Measurements from ENCODE around the gene CTRB2. TPM values are rescaled to one million over a fixed set of nuclear protein-coding genes. Genes with fewer than 3 reads are reported as not detected.

CTRB2 gene
- polyA plus RNA-seq, 3 donors, result not detected

DNA sequence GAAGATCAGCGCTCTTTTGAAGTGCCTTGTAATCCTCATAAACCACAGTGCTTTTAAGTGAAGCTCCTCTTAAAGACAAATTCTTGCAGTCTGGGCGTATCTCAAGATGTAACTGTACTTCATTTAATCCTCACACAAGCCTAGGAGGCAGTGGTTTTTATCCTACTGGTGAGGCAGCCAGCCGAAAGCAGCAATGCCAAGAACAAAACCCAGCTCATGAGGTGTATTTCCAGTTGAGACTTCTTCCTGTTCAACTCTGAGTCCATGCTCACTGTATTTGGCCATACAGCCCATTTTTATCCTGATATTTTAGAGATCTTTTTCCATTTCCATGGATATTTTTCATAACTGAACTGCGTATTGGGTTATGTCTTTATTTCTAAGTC is 13.7 kb downstream of the CTRB2 start:
- intact Hi-C loops (cut with micrococcal nuclease), result loop anchor here in 1 of 2 donors (10.0 kb wide), 1 partner anchor 572 kb away; no protein-coding TSS in a partner anchor
- no peak overlapping the region for H3K27ac Mint-ChIP-seq
- 100% methylated on average over 1 of the region's 4 CpGs for WGBS (ENCODE audit: insufficient coverage)

DNA sequence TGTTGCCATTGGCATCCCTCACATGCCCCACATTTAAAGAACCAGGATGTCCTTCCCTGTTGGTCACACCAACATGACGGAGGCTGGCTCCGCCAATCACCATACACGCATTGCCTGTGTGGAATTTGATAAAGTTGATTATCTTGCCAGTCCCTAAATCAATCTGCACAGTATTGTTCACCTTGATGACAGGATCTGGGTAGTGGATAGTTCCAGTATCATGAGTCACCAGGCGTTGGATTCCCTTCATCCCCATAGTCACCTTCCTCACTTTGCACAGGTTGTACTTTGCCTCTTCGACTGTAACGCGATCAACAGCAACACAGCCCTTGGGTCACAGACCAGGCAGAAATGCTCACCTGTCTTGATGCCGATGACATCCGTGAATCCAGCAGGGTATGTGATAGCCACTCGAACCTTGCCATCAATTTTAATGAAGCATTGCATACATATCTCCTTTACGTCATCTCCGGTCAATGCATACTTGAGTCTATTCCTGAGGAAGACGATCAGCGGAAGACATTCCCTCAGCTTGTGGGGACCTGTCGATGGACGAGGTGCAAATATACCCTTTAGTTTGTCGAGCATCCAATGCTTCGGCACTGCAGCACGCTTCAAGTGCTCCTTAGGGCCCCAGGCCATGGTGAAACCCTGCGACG is 14.2 kb downstream of the CTRB2 start:
- Mint-ChIP-seq H3K27ac (no peak overlapping the region), H3K4me1 (no peaks in the 10 kb centered on the region), H3K4me3 (no peak overlapping the region), H3K36me3 (no peaks in the 10 kb centered on the region), H3K9me3 (peaks cover 0 to 6% (median 0%) of the 10 kb centered on the region in 7 donors), H3K27me3 (ENCODE audit: low read depth in 3 of 3) (peaks cover 43 to 61% (median 57%) of the 10 kb centered on the region in 3 donors)
- H3K27ac ChIP-seq (ENCODE audit: low read depth in 1 of 2, low read length in 2 of 2), result no peak overlapping the region
- WGBS (ENCODE audit: insufficient coverage), result 97% methylated on average over 16 of the region's 21 CpGs
- H3K9me3 ChIP-seq (replicated peaks in 1 of 2; ENCODE audit: control insufficient read depth in 1 of 2, insufficient read depth in 1 of 2, low read length in 2 of 2), result no peaks in the 10 kb centered on the region
- no peaks in the 10 kb centered on the region for H3K36me3 ChIP-seq (replicated peaks in 1 of 2; ENCODE audit: control insufficient read depth in 1 of 2, insufficient read depth in 2 of 2, low read length in 2 of 2)
- no peak overlapping the region for H3K4me2 ChIP-seq (replicated peaks; ENCODE audit: extremely low read depth, low read length, poor library complexity, severe bottlenecking)
- H4K20me1 ChIP-seq (ENCODE audit: insufficient read depth, low read length), result no peaks in the 10 kb centered on the region
- no peak for DNase-seq
- H3K4me3 ChIP-seq (replicated peaks in 1 of 3; ENCODE audit: low read depth in 2 of 3, low read length in 3 of 3), result no peak overlapping the region
- no peaks in the 10 kb centered on the region for H3K79me2 ChIP-seq (ENCODE audit: insufficient read depth, low read length)
- TF ChIP-seq, protein P1, sequence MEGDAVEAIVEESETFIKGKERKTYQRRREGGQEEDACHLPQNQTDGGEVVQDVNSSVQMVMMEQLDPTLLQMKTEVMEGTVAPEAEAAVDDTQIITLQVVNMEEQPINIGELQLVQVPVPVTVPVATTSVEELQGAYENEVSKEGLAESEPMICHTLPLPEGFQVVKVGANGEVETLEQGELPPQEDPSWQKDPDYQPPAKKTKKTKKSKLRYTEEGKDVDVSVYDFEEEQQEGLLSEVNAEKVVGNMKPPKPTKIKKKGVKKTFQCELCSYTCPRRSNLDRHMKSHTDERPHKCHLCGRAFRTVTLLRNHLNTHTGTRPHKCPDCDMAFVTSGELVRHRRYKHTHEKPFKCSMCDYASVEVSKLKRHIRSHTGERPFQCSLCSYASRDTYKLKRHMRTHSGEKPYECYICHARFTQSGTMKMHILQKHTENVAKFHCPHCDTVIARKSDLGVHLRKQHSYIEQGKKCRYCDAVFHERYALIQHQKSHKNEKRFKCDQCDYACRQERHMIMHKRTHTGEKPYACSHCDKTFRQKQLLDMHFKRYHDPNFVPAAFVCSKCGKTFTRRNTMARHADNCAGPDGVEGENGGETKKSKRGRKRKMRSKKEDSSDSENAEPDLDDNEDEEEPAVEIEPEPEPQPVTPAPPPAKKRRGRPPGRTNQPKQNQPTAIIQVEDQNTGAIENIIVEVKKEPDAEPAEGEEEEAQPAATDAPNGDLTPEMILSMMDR (IDR thresholded peaks at IDR 0.05), result no peak
- H3K9ac ChIP-seq (ENCODE audit: insufficient read depth, low read length, poor library complexity, severe bottlenecking), result no peak overlapping the region
- no peak overlapping the region for H2AFZ ChIP-seq (ENCODE audit: insufficient read depth, low read depth, low read length, poor library complexity, severe bottlenecking)
- H3K27me3 ChIP-seq (ENCODE audit: control insufficient read depth in 2 of 2, insufficient read depth in 2 of 2, low read length in 2 of 2), result peaks cover 9 to 20% of the 10 kb centered on the region in 2 donors
- H3K4me1 ChIP-seq (ENCODE audit: control insufficient read depth in 1 of 2, insufficient read depth in 2 of 2, low read length in 2 of 2), result no peaks in the 10 kb centered on the region
- intact Hi-C loops (cut with micrococcal nuclease), result loop anchor here in 1 of 2 donors (10.0 kb wide), 1 partner anchor 572 kb away; no protein-coding TSS in a partner anchor

More for the DNA sequence above, 13.7 kb downstream of the CTRB2 start:
- H3K9me3 ChIP-seq (replicated peaks in 1 of 2; ENCODE audit: control insufficient read depth in 1 of 2, insufficient read depth in 1 of 2, low read length in 2 of 2), result no peaks in the 10 kb centered on the region
- no peaks in the 10 kb centered on the region for H3K36me3 Mint-ChIP-seq
- peak overlapping the region in 1 of 2 donors; percentile 26 for H3K4me3 Mint-ChIP-seq
- H3K4me2 ChIP-seq (replicated peaks; ENCODE audit: extremely low read depth, low read length, poor library complexity, severe bottlenecking), result no peak overlapping the region
- TF ChIP-seq, protein P1 (IDR thresholded peaks at IDR 0.05), result no peak
- no peak overlapping the region for H3K27ac ChIP-seq (ENCODE audit: low read depth in 1 of 2, low read length in 2 of 2)
- peaks cover 48 to 64% (median 62%) of the 10 kb centered on the region in 3 donors for H3K27me3 Mint-ChIP-seq (ENCODE audit: low read depth in 3 of 3)
- DNase-seq, result no peak
- no peak overlapping the region for H3K9ac ChIP-seq (ENCODE audit: insufficient read depth, low read length, poor library complexity, severe bottlenecking)
- H3K4me1 ChIP-seq (ENCODE audit: control insufficient read depth in 1 of 2, insufficient read depth in 2 of 2, low read length in 2 of 2), result no peaks in the 10 kb centered on the region
- no peaks in the 10 kb centered on the region for H4K20me1 ChIP-seq (ENCODE audit: insufficient read depth, low read length)
- H3K79me2 ChIP-seq (ENCODE audit: insufficient read depth, low read length), result no peaks in the 10 kb centered on the region
- no peak overlapping the region for H3K4me3 ChIP-seq (replicated peaks in 1 of 3; ENCODE audit: low read depth in 2 of 3, low read length in 3 of 3)
- H3K27me3 ChIP-seq (ENCODE audit: control insufficient read depth in 2 of 2, insufficient read depth in 2 of 2, low read length in 2 of 2), result peaks cover 14 to 26% of the 10 kb centered on the region in 2 donors
- H3K36me3 ChIP-seq (replicated peaks in 1 of 2; ENCODE audit: control insufficient read depth in 1 of 2, insufficient read depth in 2 of 2, low read length in 2 of 2), result no peaks in the 10 kb centered on the region
- peaks cover 0 to 6% (median 0%) of the 10 kb centered on the region in 7 donors for H3K9me3 Mint-ChIP-seq
- no peak overlapping the region for H2AFZ ChIP-seq (ENCODE audit: insufficient read depth, low read depth, low read length, poor library complexity, severe bottlenecking)
- H3K4me1 Mint-ChIP-seq, result no peaks in the 10 kb centered on the region

Measured in CD14-positive monocyte (primary cell).